Endothelial cell of umbilical vein (primary cell): ENCODE results near the gene ERGIC1. TPM values are rescaled to one million over a fixed set of nuclear protein-coding genes. Genes with fewer than 3 reads are reported as not detected.

Experiments
- BruUV-seq: library from RNA; stranded (reverse); fragments of 400-500 nt; replicated peaks from 2 replicates; lab custom pipeline; 2021; lab: Mats Ljungman, UMichigan
- CTCF ChIA-PET: fragments of 300-600, 350-600 bp; sonication (Branson Sonifier 250); formaldehyde crosslinking; loops from one replicate; lab custom pipeline; 2021; ENCODE audit warnings: antibody characterized with exemption, inconsistent platforms; lab: Charles Lee
- POLR2A ChIA-PET: fragments of 300-600, 350-600 bp; sonication (Branson Sonifier 250); formaldehyde crosslinking; loops from one replicate; lab custom pipeline; 2021; ENCODE audit warnings: antibody characterized with exemption, inconsistent platforms; lab: Charles Lee
- DNase-seq: peaks from one replicate; pipeline ENCODE4 v3.0.0-alpha.2; 2011; ENCODE audit warnings: low read depth, low spot score
- FAIRE-seq: peaks from 2 replicates; lab custom pipeline; 2011; peaks lifted over from hg19 to GRCh38; lab: Jason Lieb, UNC
- H2AFZ ChIP-seq: 2 replicates; pipeline ENCODE4 v1.6.0; 2012; ENCODE audit warnings: low read depth, low read length, control low read depth, inconsistent platforms
- H3K27ac ChIP-seq: 2 replicates; pipeline ENCODE4 v1.5.1; 2011; ENCODE audit warnings: low read depth, mild to moderate bottlenecking, control low read depth, low read length, moderate library complexity; ENCODE audit not compliant: insufficient read depth
- H3K27me3 ChIP-seq, 2 experiments: 2 replicates each; pipeline versions ENCODE4 v1.6.0 to v1.6.1; 2011; ENCODE audit warnings: low read length in 2 of 2, mixed read lengths in 1 of 2; ENCODE audit not compliant: control insufficient read depth in 2 of 2, insufficient read depth in 2 of 2
- H3K36me3 ChIP-seq, 2 experiments: 2 replicates in 1 of 2; 3 replicates in 1 of 2; pipeline ENCODE4 v1.5.1; 2011; ENCODE audit warnings: low read length in 2 of 2, mild to moderate bottlenecking in 1 of 2, moderate library complexity in 1 of 2; ENCODE audit not compliant: control insufficient read depth in 2 of 2, insufficient read depth in 2 of 2; ENCODE audit errors: extremely low read depth in 1 of 2
- H3K4me1 ChIP-seq: 3 replicates; pipeline ENCODE4 v1.5.1; 2011; ENCODE audit warnings: mild to moderate bottlenecking, low read length; ENCODE audit not compliant: control insufficient read depth, insufficient read depth; ENCODE audit errors: extremely low read depth
- H3K4me2 ChIP-seq: 2 replicates; pipeline ENCODE4 v1.6.1; 2011; ENCODE audit warnings: low read length, control low read depth, mixed read lengths; ENCODE audit not compliant: insufficient read depth
- H3K4me3 ChIP-seq, 3 experiments: fragments of 200-600 bp in 1 of 3; sonication (generic), shearing (Covaris generic) in 1 of 3; replicated peaks in 1 of 3; 2 replicates each; pipeline ENCODE4 v1.5.1; 2011 to 2016; ENCODE audit warnings: control low read depth in 3 of 3, low read length in 3 of 3, mild to moderate bottlenecking in 2 of 3, inconsistent platforms in 1 of 3, low read depth in 1 of 3, moderate library complexity in 1 of 3; ENCODE audit not compliant: insufficient read depth in 1 of 3
- H3K79me2 ChIP-seq: 2 replicates; pipeline ENCODE4 v1.6.0; 2012; ENCODE audit warnings: low read length, inconsistent platforms; ENCODE audit not compliant: control insufficient read depth, insufficient read depth
- H3K9ac ChIP-seq: replicated peaks from 2 replicates; pipeline ENCODE3; 2011; ENCODE audit warnings: low read length, control low read depth; ENCODE audit not compliant: insufficient read depth; ENCODE audit errors: extremely low read depth
- H3K9me1 ChIP-seq: replicated peaks from 3 replicates; pipeline ENCODE4 v1.6.0; 2011; ENCODE audit warnings: mild to moderate bottlenecking, low read length; ENCODE audit not compliant: control insufficient read depth, insufficient read depth; ENCODE audit errors: extremely low read depth
- H3K9me3 ChIP-seq: replicated peaks from 2 replicates; pipeline ENCODE4 v1.5.1; 2012; ENCODE audit warnings: low read length, inconsistent platforms; ENCODE audit not compliant: control insufficient read depth, insufficient read depth
- H4K20me1 ChIP-seq: replicated peaks from 2 replicates; pipeline ENCODE3; 2011; ENCODE audit warnings: mild to moderate bottlenecking, low read length; ENCODE audit not compliant: control insufficient read depth, insufficient read depth; ENCODE audit errors: extremely low read depth
- CTCF ChIP-seq, 2 donors: IDR thresholded peaks; 1 replicate in 1 of 2; 2 replicates in 1 of 2; pipeline ENCODE4 v1.5.1; 2011; ENCODE audit warnings: low read length in 2 of 2, mild to moderate bottlenecking in 2 of 2, moderate library complexity in 2 of 2, control low read depth in 1 of 2, inconsistent platforms in 1 of 2, low read depth in 1 of 2; ENCODE audit not compliant: insufficient read depth in 1 of 2; ENCODE audit errors: extremely low read depth in 1 of 2
- EZH2 ChIP-seq: IDR thresholded peaks from 2 replicates; pipeline ENCODE4 v1.6.1; 2012; ENCODE audit warnings: borderline replicate concordance, low read depth, mild to moderate bottlenecking, moderate library complexity, low read length, inconsistent platforms; ENCODE audit not compliant: severe bottlenecking
- FOS ChIP-seq: IDR thresholded peaks from 2 replicates; pipeline ENCODE4 v1.6.1; 2011; ENCODE audit warnings: mild to moderate bottlenecking, low read length, moderate library complexity, borderline replicate concordance; ENCODE audit not compliant: insufficient read depth
- GATA2 ChIP-seq: IDR thresholded peaks from 2 replicates; pipeline ENCODE4 v1.7.0; 2011; ENCODE audit warnings: low read depth, mild to moderate bottlenecking, moderate library complexity, mixed read lengths, low read length; ENCODE audit not compliant: insufficient read length, insufficient read depth
- JUN ChIP-seq: IDR thresholded peaks from 2 replicates; pipeline ENCODE4 v1.6.1; 2011; ENCODE audit warnings: borderline replicate concordance, low read depth; ENCODE audit not compliant: insufficient read length, insufficient read depth
- MYC ChIP-seq: IDR thresholded peaks from one replicate; pipeline ENCODE4 v1.6.1; 2011; ENCODE audit warnings: mild to moderate bottlenecking, low read depth, low read length
- POLR2A ChIP-seq: IDR thresholded peaks from 2 replicates; pipeline ENCODE4 v1.6.1; 2012; ENCODE audit warnings: low read depth, mild to moderate bottlenecking, control low read depth, low read length
- POLR2AphosphoS5 ChIP-seq: IDR thresholded peaks from 2 replicates; pipeline ENCODE4 v1.6.1; 2012; ENCODE audit warnings: low read depth, mild to moderate bottlenecking, control low read depth, low read length, moderate library complexity; ENCODE audit not compliant: insufficient read depth
- dilution Hi-C: fragments of 300-500 bp; cut with MboI; formaldehyde crosslinking; loops from one replicate; pipeline ENCODE4 v1.15.0; 2019; ENCODE audit warnings: low sequenced_read_pairs; ENCODE audit not compliant: extremely low pct_ligation_motif_present
- intact Hi-C: fragments of 100-400 bp; cut with micrococcal nuclease; formaldehyde crosslinking; loops from one replicate; pipeline ENCODE4 v1.10.0; 2022
- polyA plus RNA-seq, 4 experiments: library from polyadenylated mRNA; depleted of rRNA in 3 of 4; stranded (reverse) in 3 of 4; unstranded in 1 of 4; fragments of >200 nt; gene quantifications; 2 replicates each; pipeline versions ENCODE4 v1.2.1 to v1.2.3, GENCODE V29; 2011 to 2012; ENCODE audit warnings: missing spikeins in 1 of 4
- total RNA-seq: library from RNA; stranded (reverse); gene quantifications from 2 replicates; pipeline ENCODE4 v1.2.3, GENCODE V29; 2021
- TF ChIP-seq, protein P1 (sequence below): IDR thresholded peaks from 2 replicates; pipeline ENCODE4 v1.6.1; 2011; ENCODE audit not compliant: insufficient read depth, insufficient read length

The ERGIC1 gene
- total and polyA plus RNA-seq, 2 donors (not counting 3 experiments of a cell fraction or from before 2014, with no cell fraction given) = 105 to 109 TPM

- Histone ChIP-seq H3K79me2 (no peaks in the 10 kb centered on the region), H3K4me2 (no peak overlapping the region), H4K20me1 (no peaks in the 10 kb centered on the region), H3K27me3 (no peaks in the 10 kb centered on the region), H3K9me3 (peaks cover 5% of the 10 kb centered on the region), H3K9me1 (no peaks in the 10 kb centered on the region), H3K4me1 (no peaks in the 10 kb centered on the region), H3K36me3 (no peaks in the 10 kb centered on the region), H3K27ac (no peak overlapping the region), H3K9ac (no peak overlapping the region), H3K4me3 (no peak overlapping the region), H2AFZ (no peak overlapping the region)
- intact Hi-C loops = no loop called here
- no peak for FAIRE-seq
- ChIA-PET CTCF (interaction anchor here (1.1 to 1.8 kb wide), 2 partner anchors 10 to 15 kb away, joined by 3 to 6 read pairs; no protein-coding TSS in a partner anchor), POLR2A (no interaction called here)
- dilution Hi-C loops = no loop called here
- TF ChIP-seq FOS (no peak), EZH2 (no peak), CTCF (IDR thresholded peaks at IDR 0.05; ENCODE audit: extremely low read depth in 1 of 2, insufficient read depth in 1 of 2, low read depth in 1 of 2, low read length in 2 of 2) (no peak), JUN (no peak), GATA2 (no peak), POLR2AphosphoS5 (no peak), MYC (no peak), POLR2A (no peak)
- TF ChIP-seq, protein P1, sequence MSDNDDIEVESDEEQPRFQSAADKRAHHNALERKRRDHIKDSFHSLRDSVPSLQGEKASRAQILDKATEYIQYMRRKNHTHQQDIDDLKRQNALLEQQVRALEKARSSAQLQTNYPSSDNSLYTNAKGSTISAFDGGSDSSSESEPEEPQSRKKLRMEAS = no peak
- no peak for DNase-seq
- BruUV-seq = no TSS peak
Measured at GRCh38 chr5:172828911-172829431, 5.1 kb upstream of the ERGIC1 start.
